NCI-H2107 treated with DMSO at 0.1 percent for 48 hours (cell line): ENCODE data around the gene FLT3LG.

ENCODE experiments used
- DNase-seq: peaks from one replicate; lab custom pipeline; 2025; ENCODE audit not compliant: unreplicated experiment; lab: John Stamatoyannopoulos, UW

FLT3LG gene

DNA sequence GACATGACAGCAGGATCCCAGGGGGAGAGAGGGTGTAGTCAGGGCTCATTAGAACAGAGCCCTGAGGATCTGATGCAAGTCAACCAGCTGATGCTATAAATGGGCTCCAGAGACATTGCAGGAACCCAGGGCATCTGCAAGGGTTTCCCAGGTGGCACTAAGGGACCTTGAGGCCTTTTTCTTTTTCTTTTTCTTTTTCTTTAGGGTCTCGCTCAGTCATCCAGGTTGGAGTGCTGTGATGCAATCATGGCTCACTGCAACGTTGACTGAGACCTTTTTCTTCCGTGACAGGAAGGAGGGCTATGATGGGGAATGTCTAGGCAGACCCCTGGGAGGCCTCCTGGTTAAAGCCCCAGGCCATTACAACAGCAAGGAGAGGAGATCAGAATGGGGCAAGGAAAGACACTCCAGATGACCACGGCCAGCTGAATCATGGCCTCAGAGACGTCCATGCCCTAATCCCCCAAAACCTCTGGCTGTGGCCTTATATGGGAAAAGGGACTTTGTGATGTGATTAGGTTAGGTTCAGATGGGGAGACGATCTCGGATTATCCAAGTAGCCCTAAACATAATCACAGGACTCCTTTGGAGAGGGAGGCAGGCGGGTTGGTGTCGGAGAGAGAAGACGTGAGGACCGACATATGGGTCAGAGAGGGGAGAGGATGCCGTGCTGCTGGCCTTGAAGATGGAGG, 33.9 kb downstream of the FLT3LG start:
- no peak for DNase-seq

DNA sequence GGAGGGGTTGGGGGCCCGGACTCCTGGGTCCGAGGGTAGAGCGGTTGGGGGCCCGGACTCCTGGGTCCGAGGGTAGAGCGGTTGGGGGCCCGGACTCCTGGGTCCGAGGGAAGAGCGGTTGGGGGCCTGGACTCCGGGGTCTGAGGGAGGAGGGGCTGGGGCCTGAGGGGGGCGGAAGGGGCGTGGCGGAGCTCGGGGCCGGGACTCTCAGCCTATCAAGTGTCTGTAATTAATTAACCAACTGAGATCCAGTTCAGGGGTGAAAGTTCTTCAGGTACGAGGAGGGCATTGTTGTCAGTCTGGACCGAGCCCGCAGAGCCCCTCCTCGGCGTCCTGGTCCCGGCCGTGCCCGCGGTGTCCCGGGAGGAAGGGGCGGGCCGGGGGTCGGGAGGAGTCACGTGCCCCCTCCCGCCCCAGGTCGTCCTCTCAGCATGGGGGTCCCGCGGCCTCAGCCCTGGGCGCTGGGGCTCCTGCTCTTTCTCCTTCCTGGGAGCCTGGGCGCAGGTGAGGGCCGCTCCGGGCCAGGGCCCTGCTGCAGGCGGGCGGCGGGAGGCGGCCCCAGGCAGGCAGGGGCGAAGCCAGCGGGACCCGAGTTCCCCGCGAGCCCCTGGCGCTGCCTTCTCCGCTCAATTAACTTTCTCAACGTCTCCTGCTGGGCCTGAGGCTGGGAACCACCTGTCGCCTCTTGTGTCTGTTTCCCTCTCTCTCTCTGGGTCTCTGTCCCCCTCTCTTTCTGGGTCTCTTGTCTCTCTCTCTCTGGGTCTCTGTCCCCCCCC, 39.1 kb downstream of the FLT3LG start:
- DNase-seq: peak; percentile 86

DNA sequence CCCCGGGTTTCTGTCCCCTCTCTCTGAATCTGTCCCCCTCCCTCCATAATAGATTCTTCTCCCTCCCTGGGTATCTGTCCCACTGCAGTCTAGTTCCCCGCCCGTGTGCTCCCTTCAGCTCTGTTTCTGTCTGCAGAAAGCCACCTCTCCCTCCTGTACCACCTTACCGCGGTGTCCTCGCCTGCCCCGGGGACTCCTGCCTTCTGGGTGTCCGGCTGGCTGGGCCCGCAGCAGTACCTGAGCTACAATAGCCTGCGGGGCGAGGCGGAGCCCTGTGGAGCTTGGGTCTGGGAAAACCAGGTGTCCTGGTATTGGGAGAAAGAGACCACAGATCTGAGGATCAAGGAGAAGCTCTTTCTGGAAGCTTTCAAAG, 39.7 kb downstream of the FLT3LG start:
- DNase-seq: no peak

DNA sequence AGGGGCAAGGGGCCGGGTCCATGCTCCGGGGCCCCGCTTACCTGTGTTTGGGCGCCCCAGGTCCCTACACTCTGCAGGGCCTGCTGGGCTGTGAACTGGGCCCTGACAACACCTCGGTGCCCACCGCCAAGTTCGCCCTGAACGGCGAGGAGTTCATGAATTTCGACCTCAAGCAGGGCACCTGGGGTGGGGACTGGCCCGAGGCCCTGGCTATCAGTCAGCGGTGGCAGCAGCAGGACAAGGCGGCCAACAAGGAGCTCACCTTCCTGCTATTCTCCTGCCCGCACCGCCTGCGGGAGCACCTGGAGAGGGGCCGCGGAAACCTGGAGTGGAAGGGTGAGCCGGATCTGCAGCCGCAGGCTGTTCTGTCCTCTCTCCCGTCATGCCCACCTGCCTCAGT, 40.1 kb downstream of the FLT3LG start:
- no peak for DNase-seq

DNA sequence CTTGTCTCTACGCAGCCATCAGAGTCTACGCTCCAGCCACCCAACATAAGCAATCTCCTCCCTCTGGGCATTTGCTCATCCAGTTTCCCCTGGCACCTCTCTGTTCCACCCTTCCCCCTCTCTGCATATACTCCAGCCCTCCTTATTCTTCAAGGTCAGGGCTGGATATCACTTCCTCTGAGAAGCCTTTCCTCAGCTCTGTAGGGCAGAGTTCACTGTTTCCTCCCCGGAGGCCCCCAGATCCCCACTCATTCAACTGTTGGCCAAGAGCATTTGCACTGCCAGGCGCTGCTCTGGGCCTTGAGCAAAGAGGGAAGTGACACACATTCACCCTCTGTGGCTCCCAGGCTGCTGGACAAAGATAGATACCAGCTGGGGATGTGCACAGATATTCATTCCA, 41.8 kb downstream of the FLT3LG start:
- no peak for DNase-seq

DNA sequence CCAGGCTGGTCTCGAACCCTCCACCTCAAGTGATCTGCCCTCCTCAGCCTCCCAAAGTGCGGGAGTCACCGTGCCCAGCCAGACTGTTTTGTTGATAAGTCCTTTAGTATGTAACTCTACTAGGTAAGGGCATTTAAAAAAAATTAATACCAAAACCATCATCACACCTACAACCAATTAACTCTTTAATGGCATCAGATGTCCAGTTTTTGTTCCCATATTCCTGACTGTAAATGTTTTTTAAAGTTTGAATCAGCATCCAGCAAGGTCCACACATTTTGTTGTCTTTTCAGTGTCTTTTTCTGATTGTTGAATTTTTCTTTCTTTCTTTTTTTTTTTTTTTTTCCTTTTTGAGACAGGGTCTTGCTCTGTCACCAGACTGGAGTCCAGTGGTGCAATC, 44.0 kb downstream of the FLT3LG start:
- no peak for DNase-seq

DNA sequence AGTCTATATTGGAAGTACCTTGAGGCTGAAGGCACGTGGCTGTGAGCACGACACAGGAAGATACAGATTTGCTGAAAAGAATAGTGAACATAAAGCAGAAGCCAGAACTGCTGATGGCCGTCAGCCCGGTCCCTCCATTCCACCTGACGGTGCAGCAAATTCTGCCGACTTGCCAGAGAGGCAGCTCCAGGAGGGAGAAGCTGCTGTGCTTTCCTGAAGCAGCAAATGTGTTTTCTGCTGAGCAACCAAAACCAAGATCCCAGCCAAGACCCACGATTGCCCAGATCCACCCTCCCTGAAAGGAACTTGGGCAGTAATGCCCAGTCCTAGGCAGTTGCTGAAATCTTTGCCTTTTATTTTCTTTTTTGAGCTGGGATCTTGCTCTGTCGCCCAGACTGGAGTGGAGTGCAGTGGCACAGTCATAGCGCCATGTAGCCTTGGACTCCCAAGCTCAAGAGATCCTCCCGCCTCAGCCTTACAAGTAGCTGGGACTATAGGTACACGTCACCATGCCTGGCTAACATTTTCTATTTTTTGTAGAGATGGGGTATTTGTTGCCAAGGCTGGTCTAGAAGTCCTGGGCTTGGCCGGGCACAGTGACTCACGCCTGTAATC, 46.8 kb downstream of the FLT3LG start:
- no peak for DNase-seq

DNA sequence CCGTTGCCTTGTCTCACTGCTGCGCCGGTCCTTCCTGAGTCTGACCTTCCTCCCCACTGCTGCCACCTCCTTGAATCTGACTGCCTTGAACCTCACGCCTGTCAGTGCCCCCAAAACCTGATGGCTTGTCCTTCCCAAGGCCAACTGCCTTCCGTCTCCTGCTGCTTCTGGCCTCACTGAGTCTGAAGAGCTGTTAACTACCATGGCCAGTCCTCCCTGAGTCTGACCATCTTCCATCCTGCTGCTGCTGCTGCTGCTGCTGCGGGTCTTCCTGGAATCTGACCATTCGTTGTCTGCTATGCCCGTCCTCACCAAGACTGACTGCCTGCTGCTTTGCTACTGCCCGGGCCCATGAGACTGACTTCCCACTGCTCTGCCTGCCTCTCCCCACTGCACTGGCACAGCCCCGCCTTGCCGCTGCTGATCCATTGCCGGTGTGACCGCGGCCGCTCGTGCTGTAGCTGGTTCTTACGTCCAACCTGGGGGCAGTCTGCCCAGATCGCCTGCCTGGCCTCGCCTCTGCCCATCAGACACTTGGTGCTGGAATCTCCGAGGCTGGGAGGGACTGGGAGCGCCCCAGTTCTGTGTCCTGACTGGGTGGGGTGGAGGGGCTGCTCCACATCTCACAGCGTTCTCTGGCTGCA, 50.9 kb downstream of the FLT3LG start:
- DNase-seq: no peak

DNA sequence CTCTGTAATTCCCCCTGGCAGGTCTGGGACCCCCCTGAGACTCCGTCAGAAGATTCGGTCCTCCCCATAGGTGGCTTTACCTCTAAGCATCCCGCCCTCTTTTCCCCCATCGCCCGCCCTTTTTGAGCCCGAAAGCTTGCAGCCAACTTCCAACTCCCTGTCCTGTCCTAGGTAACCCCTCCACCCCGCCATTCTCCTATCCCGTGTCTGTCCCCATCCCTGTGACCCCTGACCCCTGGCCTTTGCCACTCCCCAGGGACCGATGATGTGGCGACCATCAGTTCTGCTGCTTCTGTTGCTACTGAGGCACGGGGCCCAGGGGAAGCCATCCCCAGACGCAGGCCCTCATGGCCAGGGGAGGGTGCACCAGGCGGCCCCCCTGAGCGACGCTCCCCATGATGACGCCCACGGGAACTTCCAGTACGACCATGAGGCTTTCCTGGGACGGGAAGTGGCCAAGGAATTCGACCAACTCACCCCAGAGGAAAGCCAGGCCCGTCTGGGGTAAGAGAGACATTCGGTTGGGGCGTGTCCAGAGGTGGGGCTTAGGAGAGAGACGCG, 54.3 kb downstream of the FLT3LG start:
- no peak for DNase-seq

DNA sequence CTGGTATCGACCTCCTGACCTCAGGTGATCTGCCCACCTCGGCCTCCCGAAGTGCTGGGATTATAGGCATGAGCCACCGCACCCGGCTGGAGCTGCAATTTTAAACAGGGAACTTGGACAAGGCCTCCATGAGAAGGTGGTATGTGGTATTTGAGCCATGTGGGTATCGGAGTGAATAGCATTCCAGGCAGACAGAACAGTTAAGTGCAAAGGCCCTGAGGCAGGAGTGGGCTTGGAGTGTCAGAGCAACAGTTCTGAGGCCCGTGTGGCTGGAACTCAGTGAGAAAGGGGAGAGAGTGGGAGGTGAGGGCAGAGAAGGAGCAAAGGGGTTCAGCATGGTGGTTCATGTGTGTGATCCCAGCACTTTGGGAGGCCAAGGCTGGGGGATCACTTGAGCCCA, 56.7 kb downstream of the FLT3LG start:
- DNase-seq: no peak

DNA sequence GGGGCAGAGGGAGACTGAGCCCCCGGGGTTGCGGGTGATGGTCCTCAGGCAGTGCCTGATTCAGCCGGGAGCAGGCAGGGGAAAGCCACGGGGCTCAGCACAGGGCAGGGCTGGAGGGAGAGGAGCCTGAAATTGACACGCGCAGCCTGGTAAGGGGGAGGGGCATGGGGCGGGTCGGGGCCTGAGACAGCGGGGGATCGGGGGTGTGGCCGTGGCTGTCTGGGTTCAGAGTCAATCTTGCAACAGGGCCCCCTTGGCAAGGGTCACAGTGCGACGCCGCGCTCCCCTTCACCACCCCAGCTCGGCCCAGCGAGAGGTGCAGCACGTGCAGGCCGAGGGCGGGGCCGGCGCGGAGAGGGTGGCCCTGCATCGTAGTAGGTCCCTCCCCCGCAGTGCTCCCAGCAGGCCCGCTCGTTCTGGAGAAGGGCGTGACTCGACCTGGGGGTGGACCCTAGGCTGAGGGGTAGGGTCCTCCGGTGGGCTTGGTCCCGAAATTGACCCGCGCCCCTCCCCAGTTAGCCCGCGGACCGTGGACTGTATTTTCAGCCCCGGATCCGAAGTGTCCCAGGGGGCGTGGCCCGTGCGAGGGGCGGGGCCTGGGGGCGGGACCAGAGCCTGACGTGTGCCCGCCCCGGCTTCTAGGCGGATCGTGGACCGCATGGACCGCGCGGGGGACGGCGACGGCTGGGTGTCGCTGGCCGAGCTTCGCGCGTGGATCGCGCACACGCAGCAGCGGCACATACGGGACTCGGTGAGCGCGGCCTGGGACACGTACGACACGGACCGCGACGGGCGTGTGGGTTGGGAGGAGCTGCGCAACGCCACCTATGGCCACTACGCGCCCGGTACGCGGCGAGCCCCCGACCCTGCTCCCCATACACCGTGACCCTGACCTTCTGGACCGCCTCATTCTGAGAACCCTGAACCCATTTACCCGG, 59.8 kb downstream of the FLT3LG start:
- no peak for DNase-seq

DNA sequence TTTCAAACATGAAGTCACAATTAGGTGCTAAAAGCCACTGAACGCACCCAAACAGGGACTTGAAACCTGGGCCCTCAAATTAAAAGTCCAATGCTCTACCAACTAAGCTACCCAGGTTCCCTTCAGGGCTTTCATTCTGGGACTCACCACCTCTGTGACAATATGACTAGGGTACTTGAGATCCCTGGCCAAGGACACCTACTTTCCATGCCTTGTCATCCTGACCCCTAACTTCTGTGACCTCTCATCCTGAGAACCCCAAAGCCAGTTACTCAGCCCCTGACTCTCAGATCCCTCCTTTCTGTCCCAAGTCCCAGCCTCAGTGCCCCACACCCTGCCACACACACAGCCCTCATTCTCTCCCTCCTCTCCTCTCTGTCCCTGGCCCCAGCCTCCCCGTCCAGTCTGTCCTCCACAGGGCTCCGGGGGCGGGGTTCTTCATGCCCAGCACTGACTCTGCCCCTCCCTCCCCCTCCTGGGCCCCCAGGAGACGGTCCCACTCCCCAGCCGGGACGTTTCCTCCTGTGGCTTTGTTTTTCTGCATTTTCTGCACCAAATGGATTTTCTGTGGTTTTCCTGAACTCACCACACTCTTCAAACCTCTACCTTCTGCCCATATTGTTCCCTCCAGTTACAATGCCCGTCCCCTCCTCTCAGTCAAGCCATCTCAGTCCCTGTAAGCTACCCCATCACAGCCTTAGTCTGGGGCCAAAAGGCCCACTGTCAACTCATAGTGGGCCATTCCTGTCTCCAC, 60.8 kb downstream of the FLT3LG start:
- no peak for DNase-seq
